Esophagus muscularis mucosa (tissue), 3 donors: ENCODE results near the gene FOXK1.

Source experiments
- EP300 ChIP-seq: sonication (generic); formaldehyde crosslinking; IDR thresholded peaks from one replicate; pipeline ENCODE4 v1.6.1; 2017; ENCODE audit warnings: antibody characterized with exemption
- TF ChIP-seq, protein P1 (sequence below), 3 experiments: fragments of 200-600 bp in 2 of 3; fragments of 450-650 bp in 1 of 3; sonication (generic) in 2 of 3; IDR thresholded peaks; one replicate each; pipeline ENCODE4 v1.5.1; 2017 to 2019; ENCODE audit warnings: antibody characterized with exemption in 3 of 3, mild to moderate bottlenecking in 2 of 3, moderate library complexity in 1 of 3

DNA sequence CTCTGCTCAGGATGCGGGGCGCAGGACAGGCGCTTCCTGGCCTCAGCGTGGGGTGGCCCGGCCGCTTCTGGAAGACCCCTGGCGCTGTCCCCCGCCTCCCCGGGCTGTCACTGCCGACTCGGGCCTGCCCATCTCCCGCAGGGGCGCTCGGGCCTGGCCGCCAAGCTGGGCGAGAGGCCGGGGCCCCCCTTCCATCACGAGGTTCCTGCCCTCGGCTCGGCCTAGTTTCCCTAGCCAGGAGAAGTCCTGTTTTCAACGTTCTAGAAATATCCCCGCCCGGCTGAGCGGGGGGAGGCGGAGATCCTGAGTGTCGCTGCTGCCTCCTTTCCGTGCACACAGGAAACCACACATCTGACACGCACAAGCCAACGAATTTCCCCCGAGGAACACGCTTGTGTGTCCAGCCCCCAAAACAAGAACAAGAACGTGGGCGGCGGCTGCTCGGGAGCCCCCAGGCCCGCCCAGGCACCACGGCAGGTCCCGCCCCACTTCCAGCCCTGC is 127.0 kb downstream of the FOXK1 start:
- TF ChIP-seq, protein P1, sequence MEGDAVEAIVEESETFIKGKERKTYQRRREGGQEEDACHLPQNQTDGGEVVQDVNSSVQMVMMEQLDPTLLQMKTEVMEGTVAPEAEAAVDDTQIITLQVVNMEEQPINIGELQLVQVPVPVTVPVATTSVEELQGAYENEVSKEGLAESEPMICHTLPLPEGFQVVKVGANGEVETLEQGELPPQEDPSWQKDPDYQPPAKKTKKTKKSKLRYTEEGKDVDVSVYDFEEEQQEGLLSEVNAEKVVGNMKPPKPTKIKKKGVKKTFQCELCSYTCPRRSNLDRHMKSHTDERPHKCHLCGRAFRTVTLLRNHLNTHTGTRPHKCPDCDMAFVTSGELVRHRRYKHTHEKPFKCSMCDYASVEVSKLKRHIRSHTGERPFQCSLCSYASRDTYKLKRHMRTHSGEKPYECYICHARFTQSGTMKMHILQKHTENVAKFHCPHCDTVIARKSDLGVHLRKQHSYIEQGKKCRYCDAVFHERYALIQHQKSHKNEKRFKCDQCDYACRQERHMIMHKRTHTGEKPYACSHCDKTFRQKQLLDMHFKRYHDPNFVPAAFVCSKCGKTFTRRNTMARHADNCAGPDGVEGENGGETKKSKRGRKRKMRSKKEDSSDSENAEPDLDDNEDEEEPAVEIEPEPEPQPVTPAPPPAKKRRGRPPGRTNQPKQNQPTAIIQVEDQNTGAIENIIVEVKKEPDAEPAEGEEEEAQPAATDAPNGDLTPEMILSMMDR (IDR thresholded peaks at IDR 0.05): no peak
- no peak for TF ChIP-seq EP300
